ENCODE measurements around the gene RPS27L.

- TF ChIP-seq POLR2AphosphoS5 (IDR thresholded peaks at IDR 0.05; ENCODE audit: borderline replicate concordance, low read depth, low read length) (no peak), EZH2 (IDR thresholded peaks at IDR 0.05) (no peak), FOXP2 (optimal IDR thresholded peaks at IDR 0.05; ENCODE audit: control extremely low read depth, extremely low read length, insufficient read depth) (peak; percentile 21)
Observed at GRCh38 chr15:63198371-63199250, 41.3 kb upstream of the RPS27L start.
